Measurements from ENCODE around the gene GRM7.

DNA sequence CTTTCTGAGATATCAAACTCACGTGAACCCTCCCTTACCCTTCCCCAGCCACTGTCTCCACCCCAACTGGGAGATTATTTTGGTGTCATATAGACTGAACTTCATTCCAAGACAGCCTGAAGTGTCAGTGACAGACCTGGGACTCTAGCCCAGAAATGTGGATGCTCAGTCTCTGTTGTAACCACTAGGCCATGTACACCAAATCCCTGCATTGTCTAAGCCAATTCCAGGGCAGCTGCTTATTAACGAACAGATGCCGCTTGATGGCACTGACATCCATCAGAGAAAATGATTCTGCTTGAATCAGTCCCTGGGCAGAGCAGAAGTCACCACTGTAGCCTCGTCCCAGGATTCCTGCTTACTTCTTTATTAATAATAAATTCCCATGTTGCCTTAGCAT lies 305.5 kb downstream of the GRM7 start:
- TF ChIP-seq RAD21 (IDR thresholded peaks at IDR 0.05; ENCODE audit: low read depth), result no peak
- no peak for TF ChIP-seq POLR2AphosphoS5 (IDR thresholded peaks at IDR 0.05; ENCODE audit: low read depth, low read length)
- TF ChIP-seq POLR2A (IDR thresholded peaks at IDR 0.05; ENCODE audit: borderline replicate concordance, extremely low read depth, insufficient read depth, insufficient read length), result no peak
- TF ChIP-seq, protein P1, sequence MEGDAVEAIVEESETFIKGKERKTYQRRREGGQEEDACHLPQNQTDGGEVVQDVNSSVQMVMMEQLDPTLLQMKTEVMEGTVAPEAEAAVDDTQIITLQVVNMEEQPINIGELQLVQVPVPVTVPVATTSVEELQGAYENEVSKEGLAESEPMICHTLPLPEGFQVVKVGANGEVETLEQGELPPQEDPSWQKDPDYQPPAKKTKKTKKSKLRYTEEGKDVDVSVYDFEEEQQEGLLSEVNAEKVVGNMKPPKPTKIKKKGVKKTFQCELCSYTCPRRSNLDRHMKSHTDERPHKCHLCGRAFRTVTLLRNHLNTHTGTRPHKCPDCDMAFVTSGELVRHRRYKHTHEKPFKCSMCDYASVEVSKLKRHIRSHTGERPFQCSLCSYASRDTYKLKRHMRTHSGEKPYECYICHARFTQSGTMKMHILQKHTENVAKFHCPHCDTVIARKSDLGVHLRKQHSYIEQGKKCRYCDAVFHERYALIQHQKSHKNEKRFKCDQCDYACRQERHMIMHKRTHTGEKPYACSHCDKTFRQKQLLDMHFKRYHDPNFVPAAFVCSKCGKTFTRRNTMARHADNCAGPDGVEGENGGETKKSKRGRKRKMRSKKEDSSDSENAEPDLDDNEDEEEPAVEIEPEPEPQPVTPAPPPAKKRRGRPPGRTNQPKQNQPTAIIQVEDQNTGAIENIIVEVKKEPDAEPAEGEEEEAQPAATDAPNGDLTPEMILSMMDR (IDR thresholded peaks at IDR 0.05 in 2 of 3, conservative IDR thresholded peaks at IDR 0.05 in 1 of 3; ENCODE audit: borderline replicate concordance in 1 of 3, insufficient read depth in 1 of 3, low read depth in 2 of 3, low read length in 2 of 3), result no peak
- TF ChIP-seq ZNF274 (IDR thresholded peaks at IDR 0.05; ENCODE audit: low read depth, low read length), result no peak
- no peak for TF ChIP-seq SP1 (IDR thresholded peaks at IDR 0.05; ENCODE audit: low read depth)
- TF ChIP-seq CBX3 (IDR thresholded peaks at IDR 0.05; ENCODE audit: low read depth), result no peak
- TF ChIP-seq, protein P2, sequence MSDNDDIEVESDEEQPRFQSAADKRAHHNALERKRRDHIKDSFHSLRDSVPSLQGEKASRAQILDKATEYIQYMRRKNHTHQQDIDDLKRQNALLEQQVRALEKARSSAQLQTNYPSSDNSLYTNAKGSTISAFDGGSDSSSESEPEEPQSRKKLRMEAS (IDR thresholded peaks at IDR 0.05), result no peak
- TF ChIP-seq ZFX (IDR thresholded peaks at IDR 0.05), result no peak
- no peak for TF ChIP-seq ELF1 (IDR thresholded peaks at IDR 0.05; ENCODE audit: borderline replicate concordance, low read depth)
- TF ChIP-seq ATF3 (IDR thresholded peaks at IDR 0.05), result no peak
- no peak for TF ChIP-seq EZH2 (IDR thresholded peaks at IDR 0.05)
- TF ChIP-seq, protein P3, sequence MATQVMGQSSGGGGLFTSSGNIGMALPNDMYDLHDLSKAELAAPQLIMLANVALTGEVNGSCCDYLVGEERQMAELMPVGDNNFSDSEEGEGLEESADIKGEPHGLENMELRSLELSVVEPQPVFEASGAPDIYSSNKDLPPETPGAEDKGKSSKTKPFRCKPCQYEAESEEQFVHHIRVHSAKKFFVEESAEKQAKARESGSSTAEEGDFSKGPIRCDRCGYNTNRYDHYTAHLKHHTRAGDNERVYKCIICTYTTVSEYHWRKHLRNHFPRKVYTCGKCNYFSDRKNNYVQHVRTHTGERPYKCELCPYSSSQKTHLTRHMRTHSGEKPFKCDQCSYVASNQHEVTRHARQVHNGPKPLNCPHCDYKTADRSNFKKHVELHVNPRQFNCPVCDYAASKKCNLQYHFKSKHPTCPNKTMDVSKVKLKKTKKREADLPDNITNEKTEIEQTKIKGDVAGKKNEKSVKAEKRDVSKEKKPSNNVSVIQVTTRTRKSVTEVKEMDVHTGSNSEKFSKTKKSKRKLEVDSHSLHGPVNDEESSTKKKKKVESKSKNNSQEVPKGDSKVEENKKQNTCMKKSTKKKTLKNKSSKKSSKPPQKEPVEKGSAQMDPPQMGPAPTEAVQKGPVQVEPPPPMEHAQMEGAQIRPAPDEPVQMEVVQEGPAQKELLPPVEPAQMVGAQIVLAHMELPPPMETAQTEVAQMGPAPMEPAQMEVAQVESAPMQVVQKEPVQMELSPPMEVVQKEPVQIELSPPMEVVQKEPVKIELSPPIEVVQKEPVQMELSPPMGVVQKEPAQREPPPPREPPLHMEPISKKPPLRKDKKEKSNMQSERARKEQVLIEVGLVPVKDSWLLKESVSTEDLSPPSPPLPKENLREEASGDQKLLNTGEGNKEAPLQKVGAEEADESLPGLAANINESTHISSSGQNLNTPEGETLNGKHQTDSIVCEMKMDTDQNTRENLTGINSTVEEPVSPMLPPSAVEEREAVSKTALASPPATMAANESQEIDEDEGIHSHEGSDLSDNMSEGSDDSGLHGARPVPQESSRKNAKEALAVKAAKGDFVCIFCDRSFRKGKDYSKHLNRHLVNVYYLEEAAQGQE (IDR thresholded peaks at IDR 0.05; ENCODE audit: low read depth), result no peak
- TF ChIP-seq, protein P4, sequence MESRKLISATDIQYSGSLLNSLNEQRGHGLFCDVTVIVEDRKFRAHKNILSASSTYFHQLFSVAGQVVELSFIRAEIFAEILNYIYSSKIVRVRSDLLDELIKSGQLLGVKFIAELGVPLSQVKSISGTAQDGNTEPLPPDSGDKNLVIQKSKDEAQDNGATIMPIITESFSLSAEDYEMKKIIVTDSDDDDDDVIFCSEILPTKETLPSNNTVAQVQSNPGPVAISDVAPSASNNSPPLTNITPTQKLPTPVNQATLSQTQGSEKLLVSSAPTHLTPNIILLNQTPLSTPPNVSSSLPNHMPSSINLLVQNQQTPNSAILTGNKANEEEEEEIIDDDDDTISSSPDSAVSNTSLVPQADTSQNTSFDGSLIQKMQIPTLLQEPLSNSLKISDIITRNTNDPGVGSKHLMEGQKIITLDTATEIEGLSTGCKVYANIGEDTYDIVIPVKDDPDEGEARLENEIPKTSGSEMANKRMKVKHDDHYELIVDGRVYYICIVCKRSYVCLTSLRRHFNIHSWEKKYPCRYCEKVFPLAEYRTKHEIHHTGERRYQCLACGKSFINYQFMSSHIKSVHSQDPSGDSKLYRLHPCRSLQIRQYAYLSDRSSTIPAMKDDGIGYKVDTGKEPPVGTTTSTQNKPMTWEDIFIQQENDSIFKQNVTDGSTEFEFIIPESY (IDR thresholded peaks at IDR 0.05; ENCODE audit: extremely low read depth, insufficient replicate concordance, low read length), result no peak
